ENCODE results near the gene EXOC4. TPM values are rescaled to one million over a fixed set of nuclear protein-coding genes. Genes with fewer than 3 reads are reported as not detected.

EXOC4 gene
- total RNA-seq, 1 donor from 2014 or later = 51.6 TPM

DNA sequence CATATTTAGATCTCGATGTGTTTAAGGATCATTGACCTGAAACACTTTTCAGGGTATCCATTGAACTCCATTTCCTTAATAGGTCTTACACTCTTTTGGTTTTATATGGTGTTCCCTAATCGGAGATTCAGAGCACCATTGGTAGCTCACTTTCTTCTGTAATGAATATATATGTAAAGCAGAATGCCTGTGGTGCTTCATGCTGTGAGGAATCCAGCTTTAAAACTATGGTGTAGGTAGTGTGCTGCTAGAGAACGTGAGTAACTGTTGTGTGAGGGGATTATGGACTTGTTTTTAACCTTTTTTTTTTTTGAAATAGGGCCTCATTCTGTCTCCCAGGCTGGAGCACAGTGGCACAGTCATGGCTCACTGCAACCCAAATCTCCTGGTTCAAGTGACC is 497.4 kb downstream of the EXOC4 start:
- H3K4me3 ChIP-seq (ENCODE audit: low read depth, low read length) = no peak overlapping the region
- no peaks in the 10 kb centered on the region for H3K27me3 ChIP-seq (ENCODE audit: control insufficient read depth, insufficient read depth, low read length)
- TF ChIP-seq, protein P1, sequence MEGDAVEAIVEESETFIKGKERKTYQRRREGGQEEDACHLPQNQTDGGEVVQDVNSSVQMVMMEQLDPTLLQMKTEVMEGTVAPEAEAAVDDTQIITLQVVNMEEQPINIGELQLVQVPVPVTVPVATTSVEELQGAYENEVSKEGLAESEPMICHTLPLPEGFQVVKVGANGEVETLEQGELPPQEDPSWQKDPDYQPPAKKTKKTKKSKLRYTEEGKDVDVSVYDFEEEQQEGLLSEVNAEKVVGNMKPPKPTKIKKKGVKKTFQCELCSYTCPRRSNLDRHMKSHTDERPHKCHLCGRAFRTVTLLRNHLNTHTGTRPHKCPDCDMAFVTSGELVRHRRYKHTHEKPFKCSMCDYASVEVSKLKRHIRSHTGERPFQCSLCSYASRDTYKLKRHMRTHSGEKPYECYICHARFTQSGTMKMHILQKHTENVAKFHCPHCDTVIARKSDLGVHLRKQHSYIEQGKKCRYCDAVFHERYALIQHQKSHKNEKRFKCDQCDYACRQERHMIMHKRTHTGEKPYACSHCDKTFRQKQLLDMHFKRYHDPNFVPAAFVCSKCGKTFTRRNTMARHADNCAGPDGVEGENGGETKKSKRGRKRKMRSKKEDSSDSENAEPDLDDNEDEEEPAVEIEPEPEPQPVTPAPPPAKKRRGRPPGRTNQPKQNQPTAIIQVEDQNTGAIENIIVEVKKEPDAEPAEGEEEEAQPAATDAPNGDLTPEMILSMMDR (IDR thresholded peaks at IDR 0.05; ENCODE audit: insufficient read depth, low read length, poor library complexity, severe bottlenecking) = no peak
- DNase-seq (ENCODE audit: low read depth) = no peak
- no peaks in the 10 kb centered on the region for H3K36me3 ChIP-seq (ENCODE audit: control insufficient read depth, insufficient read depth, low read length)

- TF ChIP-seq, protein P1 (IDR thresholded peaks at IDR 0.05; ENCODE audit: insufficient read depth, low read length, poor library complexity, severe bottlenecking) = no peak
- DNase-seq (ENCODE audit: low read depth) = no peak
- Histone ChIP-seq H3K36me3 (ENCODE audit: control insufficient read depth, insufficient read depth, low read length) (no peaks in the 10 kb centered on the region), H3K4me3 (ENCODE audit: low read depth, low read length) (no peak overlapping the region), H3K27me3 (ENCODE audit: control insufficient read depth, insufficient read depth, low read length) (no peaks in the 10 kb centered on the region)
These were observed 498.2 kb downstream of the EXOC4 start for GRCh38 chr7:133751079-133751478.

DNA sequence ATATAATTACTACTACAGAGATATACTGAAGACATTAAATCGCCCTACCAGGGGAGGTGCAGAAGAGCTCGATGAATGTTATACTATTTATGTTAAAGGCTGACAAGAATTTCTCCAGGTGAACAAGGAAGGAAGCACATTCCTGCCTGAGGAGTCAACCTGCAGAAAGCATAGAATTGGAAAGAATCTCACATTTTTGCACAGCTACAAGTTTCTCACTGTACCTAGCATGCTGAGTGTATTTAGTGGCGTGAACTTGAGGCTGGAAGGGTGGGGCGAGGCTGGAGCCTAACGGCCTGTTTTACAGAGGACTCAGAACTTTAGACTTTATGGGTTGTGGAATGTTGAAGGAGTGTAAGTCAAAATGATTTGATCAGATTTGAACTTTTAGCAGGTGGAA is 500.6 kb downstream of the EXOC4 start:
- TF ChIP-seq, protein P1 (IDR thresholded peaks at IDR 0.05; ENCODE audit: insufficient read depth, low read length, poor library complexity, severe bottlenecking) = no peak
- no peak for DNase-seq (ENCODE audit: low read depth)
- Histone ChIP-seq H3K36me3 (ENCODE audit: control insufficient read depth, insufficient read depth, low read length) (no peaks in the 10 kb centered on the region), H3K4me3 (ENCODE audit: low read depth, low read length) (no peak overlapping the region), H3K27me3 (ENCODE audit: control insufficient read depth, insufficient read depth, low read length) (no peaks in the 10 kb centered on the region)

DNA sequence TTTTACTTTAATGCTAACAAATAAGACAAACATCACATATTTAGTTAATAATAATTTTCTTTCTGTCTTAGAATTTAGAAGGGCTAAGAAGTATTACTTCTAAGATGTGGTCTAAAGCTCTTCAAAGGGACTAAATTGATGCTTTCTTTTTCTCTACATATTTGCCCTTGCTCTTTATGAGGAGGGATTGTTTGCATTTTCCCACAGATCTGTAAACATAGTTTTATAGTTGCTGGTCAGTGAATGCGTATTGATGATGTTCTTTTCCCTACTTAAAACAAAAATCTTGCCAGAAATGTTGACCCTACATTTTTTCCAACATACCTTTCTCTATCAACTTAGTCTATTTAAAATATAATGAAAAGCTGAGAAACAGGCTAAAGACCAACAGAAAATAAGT is 501.8 kb downstream of the EXOC4 start:
- Histone ChIP-seq H3K27me3 (ENCODE audit: control insufficient read depth, insufficient read depth, low read length) (no peaks in the 10 kb centered on the region), H3K36me3 (ENCODE audit: control insufficient read depth, insufficient read depth, low read length) (no peaks in the 10 kb centered on the region), H3K4me3 (ENCODE audit: low read depth, low read length) (no peak overlapping the region)
- TF ChIP-seq, protein P1 (IDR thresholded peaks at IDR 0.05; ENCODE audit: insufficient read depth, low read length, poor library complexity, severe bottlenecking) = no peak
- no peak for DNase-seq (ENCODE audit: low read depth)

- DNase-seq (ENCODE audit: low read depth) = no peak
- no peak overlapping the region for H3K4me3 ChIP-seq (ENCODE audit: low read depth, low read length)
- no peaks in the 10 kb centered on the region for H3K27me3 ChIP-seq (ENCODE audit: control insufficient read depth, insufficient read depth, low read length)
- TF ChIP-seq, protein P1 (IDR thresholded peaks at IDR 0.05; ENCODE audit: insufficient read depth, low read length, poor library complexity, severe bottlenecking) = no peak
- H3K36me3 ChIP-seq (ENCODE audit: control insufficient read depth, insufficient read depth, low read length) = no peaks in the 10 kb centered on the region
These were observed 503.0 kb downstream of the EXOC4 start for GRCh38 chr7:133755901-133756300.

GRCh38 chr7:133761443-133761842 is 508.6 kb downstream of the EXOC4 start:
- DNase-seq (ENCODE audit: low read depth) = no peak
- H3K27me3 ChIP-seq (ENCODE audit: control insufficient read depth, insufficient read depth, low read length) = no peaks in the 10 kb centered on the region
- no peak overlapping the region for H3K4me3 ChIP-seq (ENCODE audit: low read depth, low read length)
- TF ChIP-seq, protein P1 (IDR thresholded peaks at IDR 0.05; ENCODE audit: insufficient read depth, low read length, poor library complexity, severe bottlenecking) = no peak
- H3K36me3 ChIP-seq (ENCODE audit: control insufficient read depth, insufficient read depth, low read length) = no peaks in the 10 kb centered on the region
